Transverse colon (tissue), 4 donors: ENCODE measurements around the gene HSF2BP.
"Not testable (repeated sequence)": the region's sequence is repeated elsewhere in the genome, so short reads cannot be mapped to it uniquely, and the experiment has no call there.

Experiments
- CTCF ChIP-seq, 5 experiments: fragments of 200-600 bp in 3 of 5; fragments of 450-650 bp in 2 of 5; sonication (generic) in 3 of 5; IDR thresholded peaks; 1 replicate in 2 of 5; 2 replicates in 3 of 5; pipeline ENCODE4 v1.5.1; 2016 to 2017; ENCODE audit warnings: antibody characterized with exemption in 5 of 5, inconsistent platforms in 3 of 5, mild to moderate bottlenecking in 2 of 5, moderate library complexity in 1 of 5
- EP300 ChIP-seq: sonication (generic); formaldehyde crosslinking; IDR thresholded peaks from one replicate; pipeline ENCODE4 v1.6.1; 2017; ENCODE audit warnings: antibody characterized with exemption, low read depth
- POLR2A ChIP-seq: fragments of 450-650 bp; IDR thresholded peaks from one replicate; pipeline ENCODE4 v1.6.1; 2016; ENCODE audit warnings: antibody characterized with exemption, mild to moderate bottlenecking, moderate library complexity
- POLR2AphosphoS5 ChIP-seq, 3 donors: sonication (generic); formaldehyde crosslinking; IDR thresholded peaks; one replicate each; pipeline ENCODE4 v1.6.1; 2016; ENCODE audit warnings: antibody characterized with exemption in 3 of 3

GRCh38 chr21:43516295-43516847 lies 142.9 kb downstream of the HSF2BP start:
- not testable (repeated sequence) for TF ChIP-seq CTCF (IDR thresholded peaks at IDR 0.05); POLR2A; POLR2AphosphoS5 (IDR thresholded peaks at IDR 0.05); EP300
